HEK293T (cell line): Measurements from ENCODE around the gene SYNE1.
"Not testable (repeated sequence)": the region's sequence is repeated elsewhere in the genome, so short reads cannot be mapped to it uniquely, and the experiment has no call there.

ENCODE experiments used
- CTCF ChIA-PET: fragments of 350-600 bp; formaldehyde crosslinking; extraction: SDS; loops from one replicate; lab custom pipeline; 2021; ENCODE audit warnings: antibody characterized with exemption, inconsistent platforms; lab: Yijun Ruan, JAX
- POLR2A ChIA-PET: fragments of 350-600 bp; formaldehyde crosslinking; extraction: SDS; loops from one replicate; lab custom pipeline; 2020; ENCODE audit warnings: antibody characterized with exemption, inconsistent platforms; lab: Yijun Ruan, JAX
- DNase-seq: peaks from one replicate; pipeline ENCODE4 v3.0.0; 2012; ENCODE audit warnings: mixed read lengths; ENCODE audit errors: extremely low spot score
- ARNT ChIP-seq: fragments of 450-650 bp; IDR thresholded peaks from 2 replicates; pipeline ENCODE4 v1.6.1; 2017; ENCODE audit warnings: mild to moderate bottlenecking
- BHLHE40 ChIP-seq: fragments of 450-650 bp; IDR thresholded peaks from 2 replicates; pipeline ENCODE4 v1.6.1; 2016; ENCODE audit warnings: mild to moderate bottlenecking, moderate library complexity, borderline replicate concordance
- CTBP1 ChIP-seq: fragments of 450-650 bp; IDR thresholded peaks from 2 replicates; pipeline ENCODE4 v1.6.1; 2016; ENCODE audit warnings: borderline replicate concordance
- ELF4 ChIP-seq: fragments of 450-650 bp; IDR thresholded peaks from 2 replicates; pipeline ENCODE4 v1.6.1; 2017; ENCODE audit warnings: antibody characterized with exemption
- FOXA1 ChIP-seq: fragments of 450-650 bp; IDR thresholded peaks from 2 replicates; pipeline ENCODE4 v1.6.1; 2016; ENCODE audit warnings: mild to moderate bottlenecking
- FOXK2 ChIP-seq: fragments of 450-650 bp; IDR thresholded peaks from 2 replicates; pipeline ENCODE4 v1.6.1; 2016; ENCODE audit warnings: mild to moderate bottlenecking
- FOXM1 ChIP-seq: fragments of 450-650 bp; IDR thresholded peaks from 2 replicates; pipeline ENCODE4 v1.6.1; 2017; ENCODE audit warnings: mild to moderate bottlenecking, borderline replicate concordance
- HDGF ChIP-seq: fragments of 450-650 bp; IDR thresholded peaks from 2 replicates; pipeline ENCODE4 v1.6.1; 2017; ENCODE audit warnings: antibody characterized with exemption, borderline replicate concordance
- L3MBTL2 ChIP-seq: fragments of 450-650 bp; conservative IDR thresholded peaks from 2 replicates; pipeline ENCODE4 v1.6.1; 2016; ENCODE audit warnings: mild to moderate bottlenecking
- LEF1 ChIP-seq: fragments of 450-650 bp; IDR thresholded peaks from 2 replicates; pipeline ENCODE4 v1.6.1; 2017; ENCODE audit warnings: mild to moderate bottlenecking, borderline replicate concordance
- NFRKB ChIP-seq: fragments of 450-650 bp; IDR thresholded peaks from 2 replicates; pipeline ENCODE4 v1.6.1; 2016; ENCODE audit warnings: mild to moderate bottlenecking, moderate library complexity
- PKNOX1 ChIP-seq: fragments of 450-650 bp; IDR thresholded peaks from 2 replicates; pipeline ENCODE4 v1.6.1; 2016
- SP1 ChIP-seq: fragments of 450-650 bp; IDR thresholded peaks from 2 replicates; pipeline ENCODE4 v1.6.1; 2017
- SUZ12 ChIP-seq: fragments of 450-650 bp; IDR thresholded peaks from 2 replicates; pipeline ENCODE4 v1.6.1; 2016; ENCODE audit warnings: mild to moderate bottlenecking
- TARDBP ChIP-seq: fragments of 450-650 bp; IDR thresholded peaks from 2 replicates; pipeline ENCODE4 v1.6.1; 2016
- ZNF384 ChIP-seq: fragments of 450-650 bp; IDR thresholded peaks from 2 replicates; pipeline ENCODE4 v1.6.1; 2016

Gene SYNE1

GRCh38 chr6:152631376-152631775 lies 5.8 kb downstream of the SYNE1 start:
- POLR2A ChIA-PET, result no interaction called here

GRCh38 chr6:152630832-152631231 lies 6.3 kb downstream of the SYNE1 start:
- DNase-seq, result no peak
- POLR2A ChIA-PET, result no interaction called here
- CTCF ChIA-PET, result no interaction called here
- TF ChIP-seq PKNOX1, result no peak
- no peak for TF ChIP-seq FOXK2
- TF ChIP-seq NFRKB, result no peak
- no peak for TF ChIP-seq ELF4
- no peak for TF ChIP-seq TARDBP
- TF ChIP-seq BHLHE40, result no peak
- no peak for TF ChIP-seq SUZ12
- TF ChIP-seq FOXM1, result no peak
- TF ChIP-seq CTBP1, result no peak
- TF ChIP-seq LEF1, result no peak
- TF ChIP-seq SP1, result no peak
- TF ChIP-seq ZNF384, result no peak
- no peak for TF ChIP-seq HDGF
- TF ChIP-seq FOXA1, result no peak
- no peak for TF ChIP-seq ARNT

More at GRCh38 chr6:152631376-152631775, 5.8 kb downstream of the SYNE1 start:
- DNase-seq, result no peak
- TF ChIP-seq PKNOX1 (no peak), LEF1 (no peak), FOXM1 (no peak), HDGF (no peak), FOXA1 (no peak), BHLHE40 (no peak), TARDBP (no peak), ELF4 (no peak), ARNT (no peak), FOXK2 (no peak), CTBP1 (no peak), ZNF384 (no peak), SUZ12 (no peak), SP1 (no peak), L3MBTL2 (no peak), NFRKB (no peak)
- CTCF ChIA-PET, result no interaction called here

- TF ChIP-seq ARNT (no peak), SUZ12 (no peak), CTBP1 (no peak), L3MBTL2 (no peak), LEF1 (no peak), HDGF (no peak), PKNOX1 (no peak), FOXK2 (no peak), ELF4 (no peak)
- no peak for DNase-seq
- ChIA-PET POLR2A (no interaction called here), CTCF (no interaction called here)
Observed at GRCh38 chr6:152625213-152625612, 11.9 kb downstream of the SYNE1 start.

- POLR2A ChIA-PET, CTCF ChIA-PET, DNase-seq: not testable (repeated sequence)
Observed at GRCh38 chr6:152614776-152615175, 22.4 kb downstream of the SYNE1 start.

- ChIA-PET POLR2A (no interaction called here), CTCF (no interaction called here)
- DNase-seq, result no peak
- TF ChIP-seq ARNT (no peak), L3MBTL2 (no peak), TARDBP (no peak), NFRKB (no peak), SUZ12 (no peak), ELF4 (no peak), SP1 (no peak), FOXK2 (no peak), CTBP1 (no peak), ZNF384 (no peak), BHLHE40 (no peak), PKNOX1 (no peak), LEF1 (no peak), FOXA1 (no peak), HDGF (no peak)
Observed at GRCh38 chr6:152609125-152609670, 28.0 kb downstream of the SYNE1 start.

GRCh38 chr6:152605941-152606340 lies 31.2 kb downstream of the SYNE1 start:
- no peak for TF ChIP-seq HDGF
- TF ChIP-seq L3MBTL2, result no peak
- TF ChIP-seq ZNF384, result no peak
- no peak for TF ChIP-seq ELF4
- no peak for TF ChIP-seq BHLHE40
- no peak for TF ChIP-seq SUZ12
- TF ChIP-seq ARNT, result no peak
- TF ChIP-seq FOXA1, result no peak
- TF ChIP-seq FOXK2, result no peak
- ChIA-PET POLR2A (no interaction called here), CTCF (no interaction called here)
- DNase-seq, result no peak
